ENCODE measurements around the gene ARHGEF17. TPM values are rescaled to one million over a fixed set of nuclear protein-coding genes. Genes with fewer than 3 reads are reported as not detected.

Gene ARHGEF17
- total RNA-seq, 1 experiment from 2014 or later = 77.9 TPM

DNA sequence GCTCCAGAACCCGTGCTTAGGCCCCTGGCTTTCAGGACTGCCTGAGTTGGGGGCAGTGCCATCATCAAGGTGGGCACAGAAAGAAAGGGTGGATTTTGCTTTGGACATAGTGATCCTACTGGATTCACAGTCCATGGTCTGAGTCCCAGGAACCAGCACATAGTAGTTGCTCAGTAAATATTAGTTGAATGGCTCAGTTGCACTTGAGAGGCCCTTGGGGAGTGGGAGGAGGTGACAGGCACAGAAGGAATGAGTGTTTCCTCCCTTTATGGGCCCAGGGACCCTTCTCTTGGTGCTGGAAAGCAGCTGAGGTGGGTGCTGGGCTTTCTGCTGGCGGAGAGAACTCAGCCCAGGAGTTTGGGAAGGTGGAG is 16.6 kb downstream of the ARHGEF17 start:
- CTCF ChIA-PET = interaction anchor here (1.4 to 3.5 kb wide), 3 partner anchors 11 to 18 kb away, joined by 3 to 19 read pairs (median 6); no protein-coding TSS in a partner anchor
- no TSS peak for BruUV-seq (replicated peaks)

DNA sequence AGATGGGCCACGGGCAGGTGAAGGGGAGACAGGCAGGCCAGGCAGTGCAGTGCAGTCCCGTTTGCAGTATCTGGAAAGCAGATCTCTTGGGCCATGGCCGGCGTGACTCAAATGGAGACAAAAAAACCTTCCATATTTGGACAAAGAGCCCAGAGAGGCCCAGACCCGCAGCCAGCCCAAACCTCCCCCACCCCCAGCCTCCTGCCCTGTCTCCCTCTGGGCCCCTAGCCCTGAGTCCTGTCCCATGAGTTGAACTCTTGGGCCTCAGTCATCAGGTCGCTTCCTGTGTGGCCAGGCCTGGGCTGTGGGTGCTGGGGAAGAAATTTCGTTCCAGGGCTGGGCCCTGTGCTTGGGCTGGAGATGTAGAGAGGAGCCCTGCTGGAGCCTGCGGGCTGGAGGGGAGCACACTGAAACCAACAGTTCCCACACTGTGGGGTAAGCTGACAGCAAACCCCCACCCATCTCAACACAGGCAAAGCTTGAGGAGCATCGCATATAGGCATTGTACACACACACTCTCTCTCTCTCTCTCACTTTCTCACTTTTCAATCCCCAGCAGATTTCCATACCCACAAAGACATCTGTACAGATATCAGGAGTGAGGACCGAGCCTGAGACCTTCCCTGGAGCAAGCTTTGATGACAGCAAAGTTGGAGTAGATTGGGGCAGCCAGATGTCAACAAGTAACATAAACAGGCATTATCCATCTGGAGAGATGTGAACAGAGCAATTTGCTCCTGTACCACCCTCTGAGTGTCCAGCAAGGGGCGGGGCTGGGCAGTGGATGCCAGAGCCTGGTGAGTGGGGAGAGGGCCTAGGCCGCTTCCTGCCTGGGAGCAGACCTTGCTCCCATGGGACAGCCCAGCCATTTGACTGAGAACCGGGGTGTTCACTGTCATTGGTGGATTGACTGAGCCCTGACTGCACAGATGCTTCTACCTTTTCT is 17.2 kb downstream of the ARHGEF17 start:
- Histone ChIP-seq H3K27me3 (replicated peaks; ENCODE audit: control insufficient read depth, insufficient read depth, low read length) (no peaks in the 10 kb centered on the region), H3K4me3 (ENCODE audit: low read depth, low read length) (no peak overlapping the region), H3K36me3 (ENCODE audit: control insufficient read depth, insufficient read depth, low read length) (peaks cover 7% of the 10 kb centered on the region; the same call in 1 of the 2 replicates), H3K9me3 (no peaks in the 10 kb centered on the region), H3K4me1 (peaks cover 22% of the 10 kb centered on the region)
- Mint-ChIP-seq H3K27ac (ENCODE audit: unreplicated experiment) (no peak overlapping the region), H3K4me3 (ENCODE audit: unreplicated experiment) (no peak overlapping the region), H3K4me1 (ENCODE audit: low read depth, unreplicated experiment) (peaks cover 45% of the 10 kb centered on the region), H3K36me3 (ENCODE audit: insufficient read depth, unreplicated experiment) (peaks cover 57% of the 10 kb centered on the region), H3K27me3 (ENCODE audit: insufficient read depth, unreplicated experiment) (no peaks in the 10 kb centered on the region), H3K9me3 (ENCODE audit: unreplicated experiment) (no peaks in the 10 kb centered on the region)
- intact Hi-C loops (cut with micrococcal nuclease; ENCODE audit: unreplicated experiment) = no loop called here
- TF ChIP-seq, protein P1, sequence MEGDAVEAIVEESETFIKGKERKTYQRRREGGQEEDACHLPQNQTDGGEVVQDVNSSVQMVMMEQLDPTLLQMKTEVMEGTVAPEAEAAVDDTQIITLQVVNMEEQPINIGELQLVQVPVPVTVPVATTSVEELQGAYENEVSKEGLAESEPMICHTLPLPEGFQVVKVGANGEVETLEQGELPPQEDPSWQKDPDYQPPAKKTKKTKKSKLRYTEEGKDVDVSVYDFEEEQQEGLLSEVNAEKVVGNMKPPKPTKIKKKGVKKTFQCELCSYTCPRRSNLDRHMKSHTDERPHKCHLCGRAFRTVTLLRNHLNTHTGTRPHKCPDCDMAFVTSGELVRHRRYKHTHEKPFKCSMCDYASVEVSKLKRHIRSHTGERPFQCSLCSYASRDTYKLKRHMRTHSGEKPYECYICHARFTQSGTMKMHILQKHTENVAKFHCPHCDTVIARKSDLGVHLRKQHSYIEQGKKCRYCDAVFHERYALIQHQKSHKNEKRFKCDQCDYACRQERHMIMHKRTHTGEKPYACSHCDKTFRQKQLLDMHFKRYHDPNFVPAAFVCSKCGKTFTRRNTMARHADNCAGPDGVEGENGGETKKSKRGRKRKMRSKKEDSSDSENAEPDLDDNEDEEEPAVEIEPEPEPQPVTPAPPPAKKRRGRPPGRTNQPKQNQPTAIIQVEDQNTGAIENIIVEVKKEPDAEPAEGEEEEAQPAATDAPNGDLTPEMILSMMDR (IDR thresholded peaks at IDR 0.05; ENCODE audit: insufficient read depth in 1 of 2, low read depth in 1 of 2, low read length in 1 of 2, severe bottlenecking in 1 of 2, unreplicated experiment in 1 of 2) = no peak
- no TSS peak for BruUV-seq (replicated peaks)
- ChIA-PET CTCF (interaction anchor here (1.2 to 3.5 kb wide), 3 partner anchors 10 to 18 kb away, joined by 3 to 19 read pairs (median 3); no protein-coding TSS in a partner anchor), POLR2A (no interaction called here)
- DNase-seq = no peak

More for the DNA sequence above, 16.6 kb downstream of the ARHGEF17 start:
- H3K36me3 Mint-ChIP-seq (ENCODE audit: insufficient read depth, unreplicated experiment) = peaks cover 60% of the 10 kb centered on the region
- H3K36me3 ChIP-seq (ENCODE audit: control insufficient read depth, insufficient read depth, low read length) = peaks cover 7% of the 10 kb centered on the region; the same call in 1 of the 2 replicates
- H3K27ac Mint-ChIP-seq (ENCODE audit: unreplicated experiment) = peak overlapping the region; percentile 6
- no peaks in the 10 kb centered on the region for H3K9me3 ChIP-seq
- H3K4me3 Mint-ChIP-seq (ENCODE audit: unreplicated experiment) = no peak overlapping the region
- POLR2A ChIA-PET = no interaction called here
- no peak for DNase-seq
- H3K9me3 Mint-ChIP-seq (ENCODE audit: unreplicated experiment) = no peaks in the 10 kb centered on the region
- no peaks in the 10 kb centered on the region for H3K27me3 Mint-ChIP-seq (ENCODE audit: insufficient read depth, unreplicated experiment)
- H3K27me3 ChIP-seq (replicated peaks; ENCODE audit: control insufficient read depth, insufficient read depth, low read length) = no peaks in the 10 kb centered on the region
- H3K4me1 Mint-ChIP-seq (ENCODE audit: low read depth, unreplicated experiment) = peaks cover 39% of the 10 kb centered on the region
- intact Hi-C loops (cut with micrococcal nuclease; ENCODE audit: unreplicated experiment) = no loop called here
- TF ChIP-seq, protein P1 (IDR thresholded peaks at IDR 0.05; ENCODE audit: insufficient read depth in 1 of 2, low read depth in 1 of 2, low read length in 1 of 2, severe bottlenecking in 1 of 2, unreplicated experiment in 1 of 2) = no peak
- H3K4me1 ChIP-seq = peaks cover 16% of the 10 kb centered on the region
- no peak overlapping the region for H3K4me3 ChIP-seq (ENCODE audit: low read depth, low read length)

DNA sequence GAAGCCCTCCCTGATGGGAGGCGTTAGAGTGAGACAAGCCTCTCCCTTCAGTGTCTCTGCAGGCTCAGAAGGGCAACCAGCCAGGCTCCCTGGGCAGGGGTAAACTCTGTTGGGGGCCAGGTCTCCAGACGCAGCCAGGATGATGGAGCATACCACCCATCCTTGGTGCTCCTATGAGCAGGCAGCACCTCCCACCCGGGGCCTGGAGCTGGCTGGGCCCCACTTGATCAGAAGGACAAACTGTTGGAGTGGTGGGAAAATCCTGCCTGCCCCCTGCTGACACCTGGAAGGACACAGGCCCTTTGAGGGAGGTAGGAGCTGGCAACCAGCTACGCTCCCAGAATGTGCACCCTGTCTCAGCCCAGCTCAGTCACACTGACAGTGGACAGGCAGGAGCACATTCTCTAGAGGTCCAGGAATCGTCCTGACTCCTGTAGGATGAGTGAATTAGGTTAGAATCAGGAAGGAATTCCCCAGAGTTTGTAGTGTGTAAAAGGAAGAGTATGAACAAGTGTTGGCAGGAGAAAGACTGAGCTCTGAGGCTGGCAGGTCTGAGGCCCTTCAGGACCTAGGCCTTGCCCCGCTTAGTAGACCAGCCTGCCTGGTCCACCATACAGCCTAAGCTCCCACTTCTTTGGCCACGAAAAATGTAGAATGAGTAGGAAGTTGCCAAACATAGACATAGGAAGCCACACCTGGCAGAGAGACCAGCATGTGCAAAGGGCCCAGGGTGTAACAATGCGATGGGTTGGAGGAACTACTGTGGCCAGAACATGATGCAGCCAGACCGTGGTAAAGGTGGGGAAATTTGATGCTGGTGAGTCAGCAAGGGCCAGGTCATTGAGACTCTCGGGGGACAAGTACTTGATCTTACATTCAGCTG is 19.1 kb downstream of the ARHGEF17 start:
- no peak for DNase-seq
- TF ChIP-seq, protein P1 (IDR thresholded peaks at IDR 0.05; ENCODE audit: insufficient read depth in 1 of 2, low read depth in 1 of 2, low read length in 1 of 2, severe bottlenecking in 1 of 2, unreplicated experiment in 1 of 2) = no peak
- Mint-ChIP-seq H3K4me3 (ENCODE audit: unreplicated experiment) (no peak overlapping the region), H3K27ac (ENCODE audit: unreplicated experiment) (peak overlapping the region; percentile 48), H3K4me1 (ENCODE audit: low read depth, unreplicated experiment) (peaks cover 60% of the 10 kb centered on the region), H3K36me3 (ENCODE audit: insufficient read depth, unreplicated experiment) (peaks cover 59% of the 10 kb centered on the region), H3K9me3 (ENCODE audit: unreplicated experiment) (no peaks in the 10 kb centered on the region), H3K27me3 (ENCODE audit: insufficient read depth, unreplicated experiment) (no peaks in the 10 kb centered on the region)
- intact Hi-C loops (cut with micrococcal nuclease; ENCODE audit: unreplicated experiment) = no loop called here
- ChIA-PET POLR2A (interaction anchor here (0.6 to 1.3 kb wide), 5 partner anchors 13 to 514 kb away, joined by 4 to 8 read pairs (median 4); partner anchors contain the start of gene ARHGEF17), CTCF (interaction anchor here (0.6 to 3.5 kb wide), 6 partner anchors 8 to 24 kb away, joined by 4 to 19 read pairs (median 10); no protein-coding TSS in a partner anchor)
- Histone ChIP-seq H3K36me3 (ENCODE audit: control insufficient read depth, insufficient read depth, low read length) (peaks cover 5% of the 10 kb centered on the region; the same call in 1 of the 2 replicates), H3K9me3 (no peaks in the 10 kb centered on the region), H3K27me3 (replicated peaks; ENCODE audit: control insufficient read depth, insufficient read depth, low read length) (no peaks in the 10 kb centered on the region), H3K4me3 (ENCODE audit: low read depth, low read length) (no peak overlapping the region), H3K4me1 (peaks cover 39% of the 10 kb centered on the region)
- BruUV-seq (replicated peaks) = no TSS peak

Measured in Caco-2 (cell line).